SK-N-MC (cell line): ENCODE results near the gene KCND2.
"Not testable (repeated sequence)": the region's sequence is repeated elsewhere in the genome, so short reads cannot be mapped to it uniquely, and the experiment has no call there.

ENCODE experiments used
- DNase-seq: peaks from one replicate; pipeline ENCODE4 v3.0.0-alpha.2; 2011; ENCODE audit warnings: low read depth, low spot score
- H3K27ac ChIP-seq: fragments of 200-600 bp; sonication (generic); 2 replicates; pipeline ENCODE4 v1.5.1; 2016; ENCODE audit warnings: mixed run types
- H3K36me3 ChIP-seq: fragments of 200-600 bp; sonication (generic); 2 replicates; pipeline ENCODE4 v1.6.1; 2017; ENCODE audit warnings: antibody characterized with exemption, low read length, mixed read lengths; ENCODE audit not compliant: insufficient read depth
- H3K4me3 ChIP-seq: fragments of 200-600 bp; sonication (generic); 2 replicates; pipeline ENCODE4 v1.5.1; 2016
- H3K9ac ChIP-seq: fragments of 200-600 bp; sonication (generic); 2 replicates; pipeline ENCODE4 v1.8.0; 2017; ENCODE audit warnings: mixed run types, mixed read lengths; ENCODE audit not compliant: insufficient read length
- H3K9me3 ChIP-seq: fragments of 200-600 bp; sonication (generic); 2 replicates; pipeline ENCODE4 v1.6.1; 2017; ENCODE audit warnings: low read depth, mild to moderate bottlenecking, antibody characterized with exemption, low read length, moderate library complexity, mixed read lengths
- EZH2 ChIP-seq: fragments of 200-600 bp; sonication (generic); IDR thresholded peaks from one replicate; pipeline ENCODE4 v1.6.1; 2017; ENCODE audit warnings: antibody characterized with exemption
- FOXP2 ChIP-seq: optimal IDR thresholded peaks from 2 replicates; pipeline ENCODE3; 2011; ENCODE audit warnings: mild to moderate bottlenecking, moderate library complexity; ENCODE audit not compliant: insufficient read depth; ENCODE audit errors: extremely low read length, control extremely low read depth
- POLR2AphosphoS5 ChIP-seq: IDR thresholded peaks from 2 replicates; pipeline ENCODE4 v1.6.1; 2012; ENCODE audit warnings: mild to moderate bottlenecking, low read depth, low read length, borderline replicate concordance

The KCND2 gene

GRCh38 chr7:120741371-120742042 is 468.5 kb downstream of the KCND2 start:
- no peak overlapping the region for H3K4me3 ChIP-seq
- no peak for DNase-seq
- H3K36me3 ChIP-seq = no peaks in the 10 kb centered on the region
- TF ChIP-seq POLR2AphosphoS5 = no peak
- no peak for TF ChIP-seq EZH2
- TF ChIP-seq FOXP2 = no peak
- no peaks in the 10 kb centered on the region for H3K9me3 ChIP-seq
- no peak overlapping the region for H3K27ac ChIP-seq
- H3K9ac ChIP-seq = no peak overlapping the region

DNA sequence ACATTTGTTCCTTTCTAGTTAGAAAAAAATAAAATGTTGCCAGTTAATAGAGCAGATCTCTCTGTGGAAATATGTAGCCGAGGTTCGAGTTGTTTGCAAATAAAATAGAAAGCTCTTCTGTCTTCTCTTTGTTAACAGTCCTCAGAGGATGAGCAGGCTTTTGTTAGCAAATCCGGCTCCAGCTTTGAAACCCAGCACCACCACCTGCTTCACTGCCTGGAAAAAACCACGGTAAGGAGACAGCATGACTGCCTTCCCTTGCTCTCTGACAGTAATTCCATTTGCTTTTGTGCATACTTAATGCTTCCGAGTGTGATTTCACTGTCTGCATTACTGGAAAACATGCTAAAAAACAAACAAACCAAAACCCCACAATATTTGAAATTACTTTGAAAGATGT is 469.4 kb downstream of the KCND2 start:
- Histone ChIP-seq H3K9me3 (no peaks in the 10 kb centered on the region), H3K4me3 (no peak overlapping the region), H3K36me3 (no peaks in the 10 kb centered on the region), H3K9ac (no peak overlapping the region), H3K27ac (no peak overlapping the region)
- TF ChIP-seq EZH2 = no peak
- TF ChIP-seq POLR2AphosphoS5 = no peak
- TF ChIP-seq FOXP2 = no peak
- DNase-seq = no peak

DNA sequence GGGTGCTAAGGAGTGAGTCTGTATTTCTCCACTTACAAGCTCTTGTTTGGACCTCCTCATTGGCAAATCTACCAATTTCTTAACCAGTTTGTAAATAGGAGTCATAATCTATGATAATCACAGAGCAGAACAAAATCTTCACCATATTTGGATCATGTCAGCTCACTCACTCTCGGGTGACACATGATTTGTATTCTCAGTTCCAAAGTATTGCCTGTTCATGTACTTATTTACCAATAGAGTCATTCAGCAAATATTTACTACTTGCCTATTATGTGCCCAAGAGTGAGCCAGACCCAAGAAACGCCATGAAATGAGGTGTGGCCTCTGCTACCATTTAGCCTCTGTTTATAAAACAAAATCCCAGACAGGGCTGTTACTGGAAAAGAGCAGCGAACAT is 470.2 kb downstream of the KCND2 start:
- Histone ChIP-seq H3K36me3 (no peaks in the 10 kb centered on the region), H3K9ac (no peak overlapping the region), H3K4me3 (no peak overlapping the region), H3K27ac (no peak overlapping the region), H3K9me3 (no peaks in the 10 kb centered on the region)
- DNase-seq = no peak
- TF ChIP-seq EZH2 (no peak), POLR2AphosphoS5 (no peak)

DNA sequence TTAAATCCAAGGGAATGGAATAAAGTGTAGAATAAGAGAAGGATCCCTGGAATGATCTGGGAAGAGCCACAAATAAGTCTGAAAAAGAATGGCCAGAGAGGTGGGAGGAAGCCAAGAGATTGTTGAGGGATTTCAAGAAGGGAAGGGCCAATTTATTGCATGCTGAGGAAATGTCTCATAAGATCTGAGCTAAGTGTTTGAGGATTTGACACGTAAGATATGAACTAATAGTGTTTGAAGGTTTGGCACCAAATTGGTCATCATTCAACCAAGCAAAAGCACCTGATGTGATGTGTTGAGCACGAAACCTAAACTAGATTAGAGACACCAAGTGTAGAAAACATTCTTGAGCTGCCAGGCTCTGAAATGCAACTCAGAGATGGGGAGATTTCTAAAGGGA is 487.1 kb downstream of the KCND2 start:
- H3K36me3 ChIP-seq = no peaks in the 10 kb centered on the region
- no peak for DNase-seq
- H3K4me3 ChIP-seq = no peak overlapping the region
- TF ChIP-seq FOXP2 (no peak), POLR2AphosphoS5 (no peak)
- no peak overlapping the region for H3K9ac ChIP-seq
- H3K9me3 ChIP-seq = no peaks in the 10 kb centered on the region
- H3K27ac ChIP-seq = no peak overlapping the region

DNA sequence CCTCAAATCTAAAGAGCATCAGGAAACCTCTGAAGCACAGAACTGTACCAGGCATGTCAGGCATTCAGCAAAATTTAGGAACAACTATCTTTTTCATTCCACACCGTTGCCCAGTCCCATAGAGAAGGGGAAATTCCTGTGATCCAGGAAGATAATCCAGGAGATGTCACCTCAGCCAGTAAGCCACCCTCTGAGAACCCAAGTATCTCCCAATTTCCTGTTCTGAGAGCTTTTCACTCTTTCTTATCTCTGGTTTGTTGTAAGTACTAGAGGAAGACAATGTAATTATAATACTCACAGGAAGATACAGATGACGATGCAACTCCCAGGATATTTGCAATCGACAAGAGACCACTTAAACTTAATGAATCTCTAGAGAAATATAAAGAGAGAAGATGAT is 487.9 kb downstream of the KCND2 start:
- TF ChIP-seq POLR2AphosphoS5 (no peak), FOXP2 (no peak), EZH2 (no peak)
- Histone ChIP-seq H3K27ac (no peak overlapping the region), H3K9ac (no peak overlapping the region), H3K9me3 (no peaks in the 10 kb centered on the region), H3K4me3 (no peak overlapping the region), H3K36me3 (no peaks in the 10 kb centered on the region)
- DNase-seq = no peak

DNA sequence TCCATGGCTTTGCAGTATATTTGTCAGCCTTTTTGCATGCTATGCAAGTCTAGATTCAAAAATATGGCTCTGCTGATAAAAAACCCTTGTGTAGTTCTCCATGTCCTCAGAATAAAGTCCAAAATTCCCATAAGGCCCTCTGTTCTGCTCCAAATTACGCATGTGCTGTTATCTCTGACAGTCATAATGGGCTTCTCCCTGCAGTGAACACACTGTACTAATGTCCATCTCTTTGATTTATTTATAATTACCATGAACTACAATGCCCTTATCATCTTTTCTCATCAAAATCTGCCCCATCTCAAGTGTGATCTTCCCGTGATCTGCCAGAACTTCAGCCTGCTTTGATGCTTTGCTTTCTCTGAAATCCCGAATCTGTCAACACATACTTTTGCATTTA is 497.2 kb downstream of the KCND2 start:
- no peak for DNase-seq
- H3K9me3 ChIP-seq = no peaks in the 10 kb centered on the region
- H3K4me3 ChIP-seq = no peak overlapping the region
- no peak for TF ChIP-seq FOXP2
- no peak for TF ChIP-seq POLR2AphosphoS5
- H3K36me3 ChIP-seq = no peaks in the 10 kb centered on the region
- H3K9ac ChIP-seq = no peak overlapping the region
- no peak overlapping the region for H3K27ac ChIP-seq

DNA sequence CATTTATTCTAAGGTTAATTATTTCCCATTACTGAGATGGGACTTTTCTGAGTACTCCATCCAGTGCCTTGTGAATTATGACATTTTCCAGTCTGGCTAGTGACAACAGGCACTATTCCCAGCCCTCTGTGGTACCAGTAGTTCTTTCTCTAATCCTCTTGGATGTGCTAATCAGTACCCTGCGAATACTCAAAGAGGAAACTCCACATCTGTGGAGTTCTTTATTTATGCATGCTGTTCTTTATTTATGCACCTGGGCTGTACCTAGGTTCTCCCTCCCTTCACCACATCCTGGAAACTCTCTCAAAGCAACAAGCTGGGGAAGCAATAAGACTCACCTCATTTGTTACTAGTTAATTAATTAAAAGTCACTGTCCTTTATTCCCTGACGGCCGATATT is 501.5 kb downstream of the KCND2 start:
- TF ChIP-seq FOXP2 (no peak), EZH2 (no peak), POLR2AphosphoS5 (no peak)
- H3K27ac ChIP-seq = no peak overlapping the region
- no peaks in the 10 kb centered on the region for H3K36me3 ChIP-seq
- no peak overlapping the region for H3K9ac ChIP-seq
- H3K4me3 ChIP-seq = no peak overlapping the region
- no peak for DNase-seq
- no peaks in the 10 kb centered on the region for H3K9me3 ChIP-seq

DNA sequence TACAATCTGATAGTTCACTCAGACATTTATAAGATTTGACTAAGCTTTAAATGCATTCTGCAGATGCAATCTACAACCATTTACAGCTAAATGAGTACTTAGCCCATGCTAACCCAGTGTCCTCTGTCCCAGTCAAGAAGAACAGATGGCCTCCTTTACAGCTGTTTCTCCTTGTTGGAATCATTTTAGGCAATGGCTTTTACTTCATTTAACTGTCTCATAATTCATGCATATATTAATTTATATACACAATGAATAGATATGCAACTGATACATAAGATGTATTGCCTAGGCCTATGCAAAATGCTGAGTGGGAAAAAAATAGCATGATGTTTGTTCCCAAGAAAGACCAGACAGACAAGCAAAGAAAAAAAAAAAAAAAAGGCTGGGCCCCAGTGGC is 502.8 kb downstream of the KCND2 start:
- H3K27ac ChIP-seq = no peak overlapping the region
- no peak for DNase-seq
- no peaks in the 10 kb centered on the region for H3K9me3 ChIP-seq
- no peak for TF ChIP-seq EZH2
- no peak for TF ChIP-seq FOXP2
- TF ChIP-seq POLR2AphosphoS5 = no peak
- no peak overlapping the region for H3K9ac ChIP-seq
- no peaks in the 10 kb centered on the region for H3K36me3 ChIP-seq
- H3K4me3 ChIP-seq = no peak overlapping the region

DNA sequence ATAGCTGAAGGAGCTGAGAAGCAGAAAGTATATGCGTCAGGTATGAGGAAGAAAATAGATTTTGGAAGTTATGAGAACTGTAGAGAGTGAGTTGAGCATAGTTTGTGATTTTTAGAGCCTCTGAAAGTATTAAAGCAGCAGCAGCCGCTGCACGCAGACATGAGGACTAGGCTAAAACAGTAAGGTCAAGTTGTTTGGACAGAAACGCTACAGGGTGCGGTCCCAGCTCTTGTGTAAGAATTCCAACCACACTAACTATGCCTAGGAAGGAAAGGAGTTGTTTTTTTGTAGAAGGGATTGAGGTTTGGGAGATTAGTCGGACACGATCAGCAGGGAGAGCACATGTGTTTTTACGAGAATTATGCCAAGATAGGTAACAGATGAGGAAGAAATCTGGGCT is 506.1 kb downstream of the KCND2 start:
- H3K27ac ChIP-seq, DNase-seq: not testable (repeated sequence)

DNA sequence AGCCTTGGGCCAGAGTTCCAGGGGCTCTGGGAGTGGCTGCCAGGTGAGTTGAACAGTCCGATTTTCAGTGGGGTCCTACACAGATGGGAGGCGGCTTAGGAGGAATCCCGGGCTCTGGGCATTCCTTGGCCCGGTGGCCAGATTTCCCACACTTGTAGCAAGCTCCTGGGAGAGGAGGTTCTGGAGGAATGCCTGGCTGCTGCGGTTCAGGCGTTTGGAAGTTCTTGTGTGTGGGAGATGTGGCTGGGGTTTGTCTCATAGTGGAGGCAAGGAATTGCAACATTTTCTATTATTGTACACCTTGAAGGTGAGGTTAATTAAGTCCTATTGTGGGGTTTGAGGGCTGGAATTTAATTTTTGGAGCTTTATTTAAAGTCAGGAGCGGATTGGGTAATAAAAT is 507.5 kb downstream of the KCND2 start:
- not testable (repeated sequence) for H3K9me3 ChIP-seq, H3K4me3 ChIP-seq, H3K9ac ChIP-seq, H3K36me3 ChIP-seq, H3K27ac ChIP-seq, DNase-seq

More for the DNA sequence above, 506.1 kb downstream of the KCND2 start:
- H3K9ac ChIP-seq, H3K9me3 ChIP-seq, H3K36me3 ChIP-seq, H3K4me3 ChIP-seq: not testable (repeated sequence)
